HepG2 (cell line): ENCODE measurements around the gene NHERF2. TPM values are rescaled to one million over a fixed set of nuclear protein-coding genes. Genes with fewer than 3 reads are reported as not detected.

Experiments
- ATAC-seq: fragments of 200-7000 bp; cut with Tn5 transposase; 3 replicates; pipeline ENCODE4 v1.9.1; 2020; ENCODE audit warnings: mild to moderate bottlenecking, moderate library complexity
- BruUV-seq: library from RNA; stranded (reverse); fragments of 400-500 nt; replicated peaks from 2 replicates; lab custom pipeline; 2021; lab: Mats Ljungman, UMichigan
- CTCF ChIA-PET: fragments of 300-600 bp; formaldehyde crosslinking; extraction: SDS; loops from one replicate; lab custom pipeline; 2021; ENCODE audit warnings: low total read pairs, inconsistent platforms, low intra/inter-chr PET ratio; lab: Yijun Ruan, JAX
- POLR2A ChIA-PET: fragments of 350-600 bp; sonication (Branson Sonifier 250); formaldehyde crosslinking; loops from one replicate; lab custom pipeline; 2020; ENCODE audit warnings: antibody characterized with exemption, inconsistent platforms; lab: Yijun Ruan, JAX
- DNase-seq: peaks from one replicate; pipeline ENCODE4 v3.0.0-alpha.2; 2015; ENCODE audit warnings: low spot score
- FAIRE-seq: peaks from 3 replicates; lab custom pipeline; 2011; peaks lifted over from hg19 to GRCh38; lab: Jason Lieb, UNC
- H2AFZ ChIP-seq: one replicate; pipeline ENCODE4 v1.6.1; 2011; ENCODE audit warnings: low read length, inconsistent platforms
- H3K27ac ChIP-seq: fragments of 300-600 bp; 3 replicates; pipeline ENCODE4 v1.8.0; 2011; ENCODE audit warnings: mixed run types, mild to moderate bottlenecking, mixed read lengths, low read length, inconsistent platforms; ENCODE audit not compliant: insufficient read depth; ENCODE audit errors: extremely low read length
- H3K27me3 ChIP-seq, 2 experiments: fragments of 200-600 bp in 1 of 2; 2 replicates in 1 of 2; 3 replicates in 1 of 2; pipeline versions ENCODE4 v1.6.0 to v1.8.0; 2011; ENCODE audit warnings: low read length in 2 of 2, mild to moderate bottlenecking in 2 of 2, moderate library complexity in 2 of 2, inconsistent platforms in 1 of 2; ENCODE audit not compliant: insufficient read depth in 2 of 2, control insufficient read depth in 1 of 2
- H3K36me3 ChIP-seq, 2 experiments: fragments of 200-600 bp in 1 of 2; replicated peaks in 1 of 2; 2 replicates in 1 of 2; 3 replicates in 1 of 2; pipeline versions ENCODE4 v1.5.1 to v1.8.0; 2011; ENCODE audit warnings: low read length in 2 of 2, inconsistent platforms in 1 of 2; ENCODE audit not compliant: insufficient read depth in 2 of 2, control insufficient read depth in 1 of 2
- H3K4me1 ChIP-seq: 2 replicates; pipeline ENCODE4 v1.5.1; 2012; ENCODE audit warnings: low read length, inconsistent platforms; ENCODE audit not compliant: insufficient read depth
- H3K4me2 ChIP-seq: 2 replicates; pipeline ENCODE4 v1.6.0; 2011; ENCODE audit warnings: low read depth, low read length, inconsistent platforms
- H3K4me3 ChIP-seq, 3 experiments: fragments of 200-600 bp in 1 of 3; sonication (generic), shearing (Covaris generic) in 1 of 3; replicated peaks in 1 of 3; 2 replicates each; pipeline ENCODE4 v1.5.1; 2011 to 2016; ENCODE audit warnings: low read length in 3 of 3, inconsistent platforms in 2 of 3, low read depth in 2 of 3, mild to moderate bottlenecking in 2 of 3, control low read depth in 1 of 3, mixed read lengths in 1 of 3; ENCODE audit not compliant: insufficient read depth in 1 of 3
- H3K79me2 ChIP-seq: one replicate; pipeline ENCODE4 v1.6.1; 2011; ENCODE audit warnings: low read length, inconsistent platforms; ENCODE audit not compliant: insufficient read depth
- H3K9ac ChIP-seq: 2 replicates; pipeline ENCODE4 v1.6.0; 2011; ENCODE audit warnings: mild to moderate bottlenecking, low read depth, low read length, inconsistent platforms; ENCODE audit not compliant: insufficient read depth
- H3K9me3 ChIP-seq: 2 replicates; pipeline ENCODE4 v1.5.1; 2012; ENCODE audit warnings: mild to moderate bottlenecking, low read length
- H4K20me1 ChIP-seq: 2 replicates; pipeline ENCODE4 v1.6.0; 2011; ENCODE audit warnings: inconsistent platforms, mild to moderate bottlenecking, low read length, moderate library complexity; ENCODE audit not compliant: insufficient read depth
- AGO2 ChIP-seq: fragments of 200-400 bp; formaldehyde crosslinking; optimal IDR thresholded peaks from 2 replicates; pipeline ENCODE3; 2017; ENCODE audit warnings: mild to moderate bottlenecking, low read depth, low read length, moderate library complexity
- CSRNP1 ChIP-seq: sonication (generic); formaldehyde crosslinking; IDR thresholded peaks from 2 replicates; pipeline ENCODE4 v1.8.1; 2023; ENCODE audit warnings: mild to moderate bottlenecking, missing genetic modification reagents
- GATAD2A ChIP-seq: IDR thresholded peaks from 2 replicates; pipeline ENCODE4 v1.6.1; 2016
- NFIC ChIP-seq: IDR thresholded peaks from 2 replicates; pipeline ENCODE4 v1.6.1; 2012; ENCODE audit warnings: mild to moderate bottlenecking, low read length, inconsistent platforms
- PHF5A ChIP-seq: IDR thresholded peaks from one replicate; pipeline ENCODE4 v1.6.1; 2018; ENCODE audit warnings: low read depth, missing genetic modification reagents; ENCODE audit not compliant: unreplicated experiment
- SMAD3 ChIP-seq: sonication (generic); formaldehyde crosslinking; IDR thresholded peaks from 2 replicates; pipeline ENCODE4 v1.4.0; 2020; ENCODE audit warnings: missing genetic modification reagents
- SNAPC2 ChIP-seq: sonication (generic); formaldehyde crosslinking; IDR thresholded peaks from 2 replicates; pipeline ENCODE4 v1.8.1; 2022; ENCODE audit warnings: mild to moderate bottlenecking, missing genetic modification reagents
- TBP ChIP-seq: sonication (generic); formaldehyde crosslinking; IDR thresholded peaks from 2 replicates; pipeline ENCODE4 v1.5.0; 2020; ENCODE audit warnings: missing genetic modification reagents
- ZMYM2 ChIP-seq: sonication (generic); formaldehyde crosslinking; IDR thresholded peaks from 2 replicates; pipeline ENCODE4 v1.8.0; 2022; ENCODE audit warnings: mild to moderate bottlenecking, missing genetic modification reagents
- ZNF260 ChIP-seq: sonication (generic); formaldehyde crosslinking; IDR thresholded peaks from 2 replicates; pipeline ENCODE4 v1.4.0; 2020; ENCODE audit warnings: missing genetic modification reagents, low read depth, mild to moderate bottlenecking, borderline replicate concordance
- ZNF274 ChIP-seq: sonication (generic); formaldehyde crosslinking; IDR thresholded peaks from 2 replicates; pipeline ENCODE4 v1.5.1; 2020; ENCODE audit warnings: mild to moderate bottlenecking, missing genetic modification reagents
- ZNF589 ChIP-seq: sonication (generic); formaldehyde crosslinking; conservative IDR thresholded peaks from 2 replicates; pipeline ENCODE4 v1.8.0; 2022; ENCODE audit warnings: mild to moderate bottlenecking, moderate library complexity, missing genetic modification reagents
- ZNF75D ChIP-seq: sonication (generic); formaldehyde crosslinking; IDR thresholded peaks from 2 replicates; pipeline ENCODE4 v1.8.1; 2023; ENCODE audit warnings: missing genetic modification reagents, mild to moderate bottlenecking, borderline replicate concordance
- ZNF816 ChIP-seq: sonication (generic); formaldehyde crosslinking; IDR thresholded peaks from 2 replicates; pipeline ENCODE4 v1.8.0; 2022; ENCODE audit warnings: missing genetic modification reagents, mild to moderate bottlenecking, borderline replicate concordance
- WGBS: methylation state at CpG from one replicate; pipeline ENCODE4 v1.1.6; 2017; ENCODE audit warnings: low lambda C conversion rate; 5-methylcytosine and 5-hydroxymethylcytosine counted together
- in situ Hi-C: cut with HindIII; loops from 2 replicates; pipeline ENCODE4 v1.10.0; 2017; ENCODE audit warnings: low pct_unique_long_range_greater_than_20kb; ENCODE audit not compliant: extremely low pct_ligation_motif_present
- intact Hi-C: fragments of 100-400 bp; cut with micrococcal nuclease; formaldehyde crosslinking; loops from one replicate; pipeline ENCODE4 v1.10.0; 2022; ENCODE audit not compliant: unreplicated experiment
- polyA plus RNA-seq, 8 experiments: library from polyadenylated mRNA; depleted of rRNA in 3 of 8; stranded (reverse) in 7 of 8; unstranded in 1 of 8; fragments of >200 nt; fragmentation: Illumina TruSeq in 4 of 8; extraction: Trizol in 4 of 8; gene quantifications; 2 replicates each; pipeline versions ENCODE4 v1.2.1 to v1.2.3, GENCODE V29; 2011 to 2016; ENCODE audit warnings: low read depth in 4 of 8, missing spikeins in 1 of 8, mixed read lengths in 1 of 8; ENCODE audit not compliant: insufficient read depth in 1 of 8
- total RNA-seq, 5 experiments: library from RNA; depleted of rRNA; stranded (reverse); fragments of >200 nt; fragmentation: Illumina TruSeq; extraction: Trizol; gene quantifications; 2 replicates each; pipeline ENCODE4 v1.2.3, GENCODE V29; 2016; ENCODE audit warnings: low read depth in 1 of 5
- TF ChIP-seq, protein P1 (sequence below): sonication (generic); formaldehyde crosslinking; IDR thresholded peaks from 2 replicates; pipeline ENCODE4 v1.9.0; 2021; ENCODE audit warnings: mild to moderate bottlenecking, missing genetic modification reagents
- TF ChIP-seq, protein P2 (sequence below): fragments of 450-650 bp; IDR thresholded peaks from 2 replicates; pipeline ENCODE4 v1.6.1; 2016

NHERF2 gene
- total and polyA plus RNA-seq, 2 of the 13 experiments (the other 11 are each of a cell fraction or from before 2014, with no cell fraction given) = 23.7 to 39.3 TPM

- TF ChIP-seq TBP = no peak
- no peak for TF ChIP-seq ZNF589
- TF ChIP-seq AGO2 = no peak
- TF ChIP-seq ZNF816 (CRISPR knock-in tag) = no peak
Observed at GRCh38 chr16:2058872-2059271, 32.2 kb downstream of the NHERF2 start (continued).

- BruUV-seq = no TSS peak
- Histone ChIP-seq H3K9me3 (no peaks in the 10 kb centered on the region), H3K36me3 (peaks cover 7 to 9% of the 10 kb centered on the region in 2 experiments; a peak in 3 of 5 replicates), H2AFZ (no peak overlapping the region), H3K27me3 (no peaks in the 10 kb centered on the region), H3K27ac (no peak overlapping the region), H3K9ac (no peak overlapping the region), H4K20me1 (no peaks in the 10 kb centered on the region), H3K4me3 (no peak overlapping the region), H3K4me1 (no peaks in the 10 kb centered on the region), H3K79me2 (no peaks in the 10 kb centered on the region), H3K4me2 (no peak overlapping the region)
- CTCF ChIA-PET = no interaction called here
- ATAC-seq = no peak
- DNase-seq = no peak
- in situ Hi-C loops (no loop called here), intact Hi-C loops (no loop called here)
- no peak for FAIRE-seq
- 97% methylated on average over 6 of the region's 17 CpGs for WGBS
- POLR2A ChIA-PET = no interaction called here
- no peak for TF ChIP-seq ZNF260 (CRISPR knock-in tag)
- no peak for TF ChIP-seq NFIC
- TF ChIP-seq GATAD2A (CRISPR knock-in tag) = no peak
- no peak for TF ChIP-seq ZNF274 (CRISPR knock-in tag)
- no peak for TF ChIP-seq ZMYM2
- TF ChIP-seq SNAPC2 (CRISPR knock-in tag) = no peak
- TF ChIP-seq, protein P1, sequence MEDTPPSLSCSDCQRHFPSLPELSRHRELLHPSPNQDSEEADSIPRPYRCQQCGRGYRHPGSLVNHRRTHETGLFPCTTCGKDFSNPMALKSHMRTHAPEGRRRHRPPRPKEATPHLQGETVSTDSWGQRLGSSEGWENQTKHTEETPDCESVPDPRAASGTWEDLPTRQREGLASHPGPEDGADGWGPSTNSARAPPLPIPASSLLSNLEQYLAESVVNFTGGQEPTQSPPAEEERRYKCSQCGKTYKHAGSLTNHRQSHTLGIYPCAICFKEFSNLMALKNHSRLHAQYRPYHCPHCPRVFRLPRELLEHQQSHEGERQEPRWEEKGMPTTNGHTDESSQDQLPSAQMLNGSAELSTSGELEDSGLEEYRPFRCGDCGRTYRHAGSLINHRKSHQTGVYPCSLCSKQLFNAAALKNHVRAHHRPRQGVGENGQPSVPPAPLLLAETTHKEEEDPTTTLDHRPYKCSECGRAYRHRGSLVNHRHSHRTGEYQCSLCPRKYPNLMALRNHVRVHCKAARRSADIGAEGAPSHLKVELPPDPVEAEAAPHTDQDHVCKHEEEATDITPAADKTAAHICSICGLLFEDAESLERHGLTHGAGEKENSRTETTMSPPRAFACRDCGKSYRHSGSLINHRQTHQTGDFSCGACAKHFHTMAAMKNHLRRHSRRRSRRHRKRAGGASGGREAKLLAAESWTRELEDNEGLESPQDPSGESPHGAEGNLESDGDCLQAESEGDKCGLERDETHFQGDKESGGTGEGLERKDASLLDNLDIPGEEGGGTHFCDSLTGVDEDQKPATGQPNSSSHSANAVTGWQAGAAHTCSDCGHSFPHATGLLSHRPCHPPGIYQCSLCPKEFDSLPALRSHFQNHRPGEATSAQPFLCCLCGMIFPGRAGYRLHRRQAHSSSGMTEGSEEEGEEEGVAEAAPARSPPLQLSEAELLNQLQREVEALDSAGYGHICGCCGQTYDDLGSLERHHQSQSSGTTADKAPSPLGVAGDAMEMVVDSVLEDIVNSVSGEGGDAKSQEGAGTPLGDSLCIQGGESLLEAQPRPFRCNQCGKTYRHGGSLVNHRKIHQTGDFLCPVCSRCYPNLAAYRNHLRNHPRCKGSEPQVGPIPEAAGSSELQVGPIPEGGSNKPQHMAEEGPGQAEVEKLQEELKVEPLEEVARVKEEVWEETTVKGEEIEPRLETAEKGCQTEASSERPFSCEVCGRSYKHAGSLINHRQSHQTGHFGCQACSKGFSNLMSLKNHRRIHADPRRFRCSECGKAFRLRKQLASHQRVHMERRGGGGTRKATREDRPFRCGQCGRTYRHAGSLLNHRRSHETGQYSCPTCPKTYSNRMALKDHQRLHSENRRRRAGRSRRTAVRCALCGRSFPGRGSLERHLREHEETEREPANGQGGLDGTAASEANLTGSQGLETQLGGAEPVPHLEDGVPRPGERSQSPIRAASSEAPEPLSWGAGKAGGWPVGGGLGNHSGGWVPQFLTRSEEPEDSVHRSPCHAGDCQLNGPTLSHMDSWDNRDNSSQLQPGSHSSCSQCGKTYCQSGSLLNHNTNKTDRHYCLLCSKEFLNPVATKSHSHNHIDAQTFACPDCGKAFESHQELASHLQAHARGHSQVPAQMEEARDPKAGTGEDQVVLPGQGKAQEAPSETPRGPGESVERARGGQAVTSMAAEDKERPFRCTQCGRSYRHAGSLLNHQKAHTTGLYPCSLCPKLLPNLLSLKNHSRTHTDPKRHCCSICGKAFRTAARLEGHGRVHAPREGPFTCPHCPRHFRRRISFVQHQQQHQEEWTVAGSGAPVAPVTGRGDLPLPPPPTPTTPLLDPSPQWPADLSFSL (CRISPR knock-in tag) = no peak
- TF ChIP-seq ZNF75D (CRISPR knock-in tag) = no peak
- TF ChIP-seq, protein P2, sequence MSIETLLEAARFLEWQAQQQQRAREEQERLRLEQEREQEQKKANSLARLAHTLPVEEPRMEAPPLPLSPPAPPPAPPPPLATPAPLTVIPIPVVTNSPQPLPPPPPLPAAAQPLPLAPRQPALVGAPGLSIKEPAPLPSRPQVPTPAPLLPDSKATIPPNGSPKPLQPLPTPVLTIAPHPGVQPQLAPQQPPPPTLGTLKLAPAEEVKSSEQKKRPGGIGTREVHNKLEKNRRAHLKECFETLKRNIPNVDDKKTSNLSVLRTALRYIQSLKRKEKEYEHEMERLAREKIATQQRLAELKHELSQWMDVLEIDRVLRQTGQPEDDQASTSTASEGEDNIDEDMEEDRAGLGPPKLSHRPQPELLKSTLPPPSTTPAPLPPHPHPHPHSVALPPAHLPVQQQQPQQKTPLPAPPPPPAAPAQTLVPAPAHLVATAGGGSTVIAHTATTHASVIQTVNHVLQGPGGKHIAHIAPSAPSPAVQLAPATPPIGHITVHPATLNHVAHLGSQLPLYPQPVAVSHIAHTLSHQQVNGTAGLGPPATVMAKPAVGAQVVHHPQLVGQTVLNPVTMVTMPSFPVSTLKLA = no peak
- no peak for TF ChIP-seq CSRNP1
- no peak for TF ChIP-seq SMAD3 (CRISPR knock-in tag)
- TF ChIP-seq PHF5A = no peak
Observed at GRCh38 chr16:2060346-2060745, 33.6 kb downstream of the NHERF2 start.
